Measurements from ENCODE around the gene NAA15. TPM values are rescaled to one million over a fixed set of nuclear protein-coding genes. Genes with fewer than 3 reads are reported as not detected.

NAA15 gene
- total and polyA plus RNA-seq, 8 donors: 3.2 to 22.1 (median 14.7) TPM

GRCh38 chr4:139469216-139469615 lies 167.9 kb downstream of the NAA15 start:
- intact Hi-C loops (cut with DNase I): no loop called here
- H3K9me3 ChIP-seq: no peaks in the 10 kb centered on the region
- ATAC-seq: no peak
- peak overlapping the region in 3 of 4 donors; percentile 20 to 48 (median 37) for H3K27ac ChIP-seq
- peaks cover 0 to 7% (median 3%) of the 10 kb centered on the region in 3 donors for H3K36me3 ChIP-seq
- TF ChIP-seq, protein P1, sequence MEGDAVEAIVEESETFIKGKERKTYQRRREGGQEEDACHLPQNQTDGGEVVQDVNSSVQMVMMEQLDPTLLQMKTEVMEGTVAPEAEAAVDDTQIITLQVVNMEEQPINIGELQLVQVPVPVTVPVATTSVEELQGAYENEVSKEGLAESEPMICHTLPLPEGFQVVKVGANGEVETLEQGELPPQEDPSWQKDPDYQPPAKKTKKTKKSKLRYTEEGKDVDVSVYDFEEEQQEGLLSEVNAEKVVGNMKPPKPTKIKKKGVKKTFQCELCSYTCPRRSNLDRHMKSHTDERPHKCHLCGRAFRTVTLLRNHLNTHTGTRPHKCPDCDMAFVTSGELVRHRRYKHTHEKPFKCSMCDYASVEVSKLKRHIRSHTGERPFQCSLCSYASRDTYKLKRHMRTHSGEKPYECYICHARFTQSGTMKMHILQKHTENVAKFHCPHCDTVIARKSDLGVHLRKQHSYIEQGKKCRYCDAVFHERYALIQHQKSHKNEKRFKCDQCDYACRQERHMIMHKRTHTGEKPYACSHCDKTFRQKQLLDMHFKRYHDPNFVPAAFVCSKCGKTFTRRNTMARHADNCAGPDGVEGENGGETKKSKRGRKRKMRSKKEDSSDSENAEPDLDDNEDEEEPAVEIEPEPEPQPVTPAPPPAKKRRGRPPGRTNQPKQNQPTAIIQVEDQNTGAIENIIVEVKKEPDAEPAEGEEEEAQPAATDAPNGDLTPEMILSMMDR (IDR thresholded peaks at IDR 0.05): no peak
- no peak for FAIRE-seq
- H3K4me3 ChIP-seq: no peak overlapping the region
- no peaks in the 10 kb centered on the region for H3K27me3 ChIP-seq
- H3K4me1 ChIP-seq: peaks cover 3 to 10% (median 9%) of the 10 kb centered on the region in 3 donors
- DNase-seq: no peak
- WGBS, 2 donors: 69 to 70% methylated on average over 2 of the region's 2 CpGs

Other genes with a start within 250 kb of the NAA15 start
- gene ELF2, start 124.3 kb upstream of the NAA15 start, total RNA-seq: 10 to 100 TPM; 16.6 to 31.6 (median 20.1) TPM
- gene ELF2, start 124.3 kb upstream of the NAA15 start, polyA plus RNA-seq: 10 to 100 TPM in 1 of 2 donors, 1 to 10 TPM in 1; 9.0 to 14.9 TPM
- gene MGARP, start 21.3 kb upstream of the NAA15 start, total RNA-seq: under 1 TPM in 2 of 6 donors, not detected in 4; 0.25 TPM
- gene MGARP, start 21.3 kb upstream of the NAA15 start, polyA plus RNA-seq: under 1 TPM; 0.45 to 0.49 TPM
- 10 to 100 TPM; 19.8 to 30.2 (median 22.1) TPM for gene NDUFC1, start 972 bp downstream of the NAA15 start, total RNA-seq
- 10 to 100 TPM; 52.8 to 80.6 TPM for gene NDUFC1, start 972 bp downstream of the NAA15 start, polyA plus RNA-seq
- gene RAB33B, start 152.6 kb downstream of the NAA15 start, total RNA-seq: 1 to 10 TPM; 4.0 to 7.5 (median 4.7) TPM
- 1 to 10 TPM; 2.4 to 5.0 TPM for gene RAB33B, start 152.6 kb downstream of the NAA15 start, polyA plus RNA-seq